Brain pericyte (primary cell): ENCODE results near the gene ICE2.
"Not testable (repeated sequence)": the region's sequence is repeated elsewhere in the genome, so short reads cannot be mapped to it uniquely, and the experiment has no call there.

Experiments used
- DNase-seq: peaks from one replicate; pipeline ENCODE4 v3.0.0-alpha.2; 2012; ENCODE audit warnings: low read depth, low spot score

Gene ICE2

DNA sequence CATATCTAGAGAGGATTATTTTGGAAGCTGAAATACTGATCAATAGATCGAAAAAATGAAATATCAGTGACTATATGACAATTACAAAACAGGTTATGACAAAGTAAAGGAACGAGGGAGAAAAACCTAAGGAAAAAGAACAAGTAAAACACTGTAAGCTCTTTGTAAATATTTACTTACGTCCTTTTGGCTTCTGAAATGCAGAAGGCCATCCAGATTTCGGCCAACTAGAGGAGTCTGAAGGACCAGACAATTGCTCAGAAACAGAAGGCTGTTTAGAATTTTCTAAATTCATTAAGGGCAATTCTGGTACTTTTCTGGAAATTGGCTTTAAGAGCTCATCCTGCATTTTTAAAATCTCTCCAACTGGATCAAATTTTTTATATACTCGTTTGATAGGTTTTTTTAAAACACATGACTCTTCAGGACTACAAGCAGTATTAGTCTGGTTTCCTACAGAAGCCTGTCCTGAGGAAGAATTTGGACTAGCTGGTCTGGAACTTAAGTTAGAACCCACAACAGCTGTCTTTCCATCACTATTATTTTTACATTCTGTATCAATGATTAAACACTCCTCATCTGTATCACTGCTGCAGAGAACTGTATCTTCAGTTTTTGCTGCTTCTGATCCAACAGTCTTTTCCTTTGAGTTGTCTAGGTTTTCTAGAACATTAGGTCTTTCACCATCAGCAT lies 30.1 kb downstream of the ICE2 start:
- no peak for DNase-seq

DNA sequence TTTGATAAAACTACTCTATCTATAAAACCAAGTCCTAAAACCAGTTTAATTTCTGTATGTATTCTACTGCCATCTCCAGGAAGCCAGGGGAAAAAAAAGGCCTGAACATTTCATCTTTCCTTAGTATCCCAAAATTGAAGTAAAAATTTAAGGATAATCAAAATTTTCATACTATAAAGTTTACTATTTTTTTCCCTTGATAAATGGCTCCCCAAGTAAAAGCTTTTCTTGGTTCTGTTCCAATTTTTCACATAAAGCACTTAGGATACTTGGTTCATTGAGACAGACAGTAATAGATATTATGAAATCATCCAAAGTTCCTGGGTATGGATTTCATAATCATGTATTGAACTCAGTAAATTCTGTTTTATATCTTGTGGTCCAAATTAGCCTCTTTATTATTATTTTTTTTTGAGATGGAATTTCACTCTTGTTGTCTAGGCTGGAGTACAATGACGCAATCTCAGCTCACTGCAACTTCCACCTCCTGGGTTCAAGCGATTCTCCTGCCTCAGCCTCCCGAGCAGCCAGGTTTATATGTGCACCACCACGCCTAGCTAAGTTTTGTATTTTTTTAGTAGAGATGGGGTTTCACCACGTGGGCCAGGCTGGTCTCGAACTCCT lies 34.5 kb downstream of the ICE2 start:
- no peak for DNase-seq

DNA sequence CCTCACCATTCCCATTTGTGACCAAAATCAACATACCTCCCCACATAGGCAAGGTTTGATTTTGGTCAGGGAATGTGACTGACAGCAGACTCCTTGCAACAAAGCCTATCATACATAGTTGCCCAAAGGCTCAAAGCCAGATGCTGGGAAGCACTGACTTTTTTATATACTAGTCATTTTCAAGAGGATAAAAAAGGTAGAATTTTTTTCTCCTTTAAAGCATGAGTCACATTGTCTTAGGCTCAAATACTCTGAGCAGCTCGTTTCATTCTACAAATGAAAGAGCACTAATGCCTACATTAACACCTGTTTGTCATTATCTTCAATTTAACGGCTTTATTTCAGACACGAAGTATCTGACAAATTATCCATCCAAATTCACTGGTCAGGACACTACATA lies 36.2 kb downstream of the ICE2 start:
- no peak for DNase-seq

DNA sequence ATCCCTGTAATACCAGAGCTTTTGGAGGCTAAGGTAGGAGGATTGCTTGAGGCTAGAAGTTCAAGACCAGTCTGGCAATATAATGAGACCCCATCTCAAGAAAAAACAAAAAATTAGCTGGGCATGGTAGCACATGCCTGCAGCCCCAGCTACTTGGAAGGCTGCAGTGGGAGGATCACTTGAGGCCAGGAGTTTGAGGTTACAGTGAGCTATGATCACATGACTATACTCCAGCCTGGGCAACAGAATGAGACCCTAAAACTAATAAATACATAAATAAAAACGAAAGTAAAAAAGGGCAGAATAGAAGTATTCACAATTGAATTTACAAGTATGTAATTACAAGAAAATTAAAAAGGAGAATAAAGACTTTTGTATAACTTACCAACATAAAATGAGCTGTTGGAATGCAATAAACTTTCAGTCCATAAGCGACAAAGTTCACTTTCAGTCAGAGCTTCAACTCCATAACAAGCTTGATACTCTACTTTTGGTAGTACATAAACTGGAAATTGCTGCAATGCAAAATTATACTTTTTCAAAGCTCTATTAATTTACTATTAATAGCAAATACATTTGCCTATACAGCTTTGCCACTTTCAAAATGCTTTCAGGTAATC lies 36.8 kb downstream of the ICE2 start:
- DNase-seq = no peak

DNA sequence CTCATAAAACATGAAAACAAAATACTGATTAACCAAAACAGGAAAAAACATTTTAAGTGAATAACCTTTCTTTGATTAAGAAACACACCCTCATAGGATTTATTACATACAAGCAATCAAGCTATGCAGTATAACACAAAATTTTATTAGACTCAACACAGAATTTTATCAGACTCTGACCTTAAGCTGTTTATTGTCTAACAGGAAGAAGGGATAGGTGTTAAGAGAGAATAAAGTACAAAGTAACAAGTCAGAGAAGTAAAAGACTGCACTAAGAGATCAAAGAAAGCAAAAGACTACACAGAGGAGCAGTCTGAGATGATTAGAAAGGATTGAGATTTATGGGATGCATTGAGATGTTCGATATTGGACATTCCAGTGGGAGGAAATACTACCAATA lies 37.6 kb downstream of the ICE2 start:
- DNase-seq = no peak

DNA sequence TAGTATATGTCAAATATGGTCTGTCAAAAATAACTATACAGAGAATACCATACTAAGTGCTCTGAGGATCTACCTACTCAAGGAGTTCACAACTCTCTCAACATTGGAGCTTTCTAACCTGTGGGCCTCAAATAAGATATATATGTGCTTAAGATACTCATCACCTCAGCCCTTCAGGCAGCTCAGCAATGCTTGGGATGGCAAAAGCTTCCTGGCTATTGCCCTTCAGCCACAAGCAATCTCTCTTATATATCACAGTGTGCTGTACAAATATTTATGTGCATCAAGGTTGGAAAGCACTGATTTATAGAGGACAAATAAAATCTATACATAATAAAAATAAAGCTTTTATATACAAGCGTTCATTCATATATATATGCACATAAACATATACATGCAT lies 40.3 kb downstream of the ICE2 start:
- DNase-seq = no peak

DNA sequence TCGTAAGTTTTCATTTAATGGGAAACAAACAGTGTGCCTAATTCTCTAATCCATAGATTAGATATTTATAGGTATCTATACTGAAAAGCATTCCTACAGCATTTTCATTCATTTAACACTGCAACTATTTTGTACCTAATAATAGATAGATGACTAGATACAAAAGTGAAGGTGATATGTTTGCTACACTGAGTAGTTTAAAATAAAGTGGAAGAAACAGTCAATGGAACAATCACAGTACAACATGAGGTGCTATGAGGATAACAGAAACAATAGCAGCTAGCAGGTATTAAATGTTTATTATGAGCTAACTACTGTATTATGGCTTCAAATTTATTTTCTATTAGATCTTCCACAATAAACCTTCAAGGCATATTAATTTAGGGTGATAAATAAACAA lies 50.0 kb downstream of the ICE2 start:
- DNase-seq = no peak

DNA sequence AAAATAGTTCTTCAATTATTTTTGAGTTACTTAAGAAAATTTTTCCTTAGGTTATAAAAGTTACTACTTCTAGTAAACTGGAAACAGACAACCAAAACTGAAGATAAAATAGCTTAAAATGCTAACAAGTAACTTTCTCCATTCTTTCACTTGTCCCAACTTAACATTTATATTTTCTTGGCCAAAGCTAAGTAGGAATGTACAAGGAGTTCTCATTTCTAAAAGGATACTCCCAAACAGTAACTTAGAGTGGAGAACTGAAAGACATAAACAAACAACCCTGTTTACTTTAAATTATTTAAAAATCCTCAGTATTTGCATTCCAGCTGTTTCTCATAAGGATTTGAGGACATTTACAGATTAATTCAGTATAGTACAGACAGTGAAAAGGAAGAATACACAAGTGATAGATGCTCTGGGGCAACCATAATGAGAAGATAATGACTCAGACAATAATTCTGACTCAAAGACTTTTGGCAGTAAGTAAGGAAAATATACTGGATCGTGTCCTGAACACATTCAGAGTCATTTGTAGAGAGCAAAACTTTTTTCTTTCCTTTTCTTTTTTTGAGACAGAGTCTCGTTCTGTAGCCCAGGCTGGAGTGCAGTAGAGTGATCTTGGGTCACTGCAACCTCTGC lies 52.0 kb downstream of the ICE2 start:
- no peak for DNase-seq

DNA sequence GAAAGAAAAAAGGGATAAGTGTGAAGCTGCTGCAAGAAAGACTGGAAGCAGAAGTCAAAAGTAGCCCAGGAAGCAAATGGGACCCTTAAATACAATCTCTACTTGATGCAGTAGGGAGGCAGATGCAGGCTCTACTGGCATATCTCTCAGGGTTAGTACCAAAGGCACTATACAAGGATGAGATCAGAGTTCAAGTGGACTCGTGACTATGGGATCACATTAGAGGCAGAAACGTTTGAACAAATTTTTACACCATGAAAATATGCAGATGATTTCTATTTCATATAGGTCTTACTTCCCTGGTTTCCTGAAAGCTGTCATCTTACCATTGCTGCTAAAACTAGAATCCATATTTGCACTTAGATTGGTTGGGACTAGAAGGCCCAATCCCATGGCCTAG lies 53.5 kb downstream of the ICE2 start:
- DNase-seq = no peak

DNA sequence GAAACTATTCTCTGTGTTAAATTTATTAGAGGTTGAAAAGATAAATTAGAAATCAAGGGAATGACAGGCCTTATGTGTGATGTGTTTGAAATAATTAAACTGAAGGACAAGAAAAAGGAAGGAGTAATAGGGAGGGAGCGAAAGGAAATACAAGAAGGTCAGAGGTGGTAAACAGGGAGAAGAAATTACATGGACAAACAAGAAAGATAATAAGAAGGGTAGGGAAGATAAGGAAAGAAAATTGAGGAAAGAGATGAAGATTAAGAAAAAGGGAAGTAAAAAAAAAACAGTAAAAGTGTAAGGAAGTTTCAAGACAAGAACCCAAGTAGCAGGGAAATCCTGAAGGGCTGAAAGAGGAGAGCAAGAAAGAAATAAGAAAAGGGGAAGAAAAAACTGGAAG lies 54.9 kb downstream of the ICE2 start:
- no peak for DNase-seq

DNA sequence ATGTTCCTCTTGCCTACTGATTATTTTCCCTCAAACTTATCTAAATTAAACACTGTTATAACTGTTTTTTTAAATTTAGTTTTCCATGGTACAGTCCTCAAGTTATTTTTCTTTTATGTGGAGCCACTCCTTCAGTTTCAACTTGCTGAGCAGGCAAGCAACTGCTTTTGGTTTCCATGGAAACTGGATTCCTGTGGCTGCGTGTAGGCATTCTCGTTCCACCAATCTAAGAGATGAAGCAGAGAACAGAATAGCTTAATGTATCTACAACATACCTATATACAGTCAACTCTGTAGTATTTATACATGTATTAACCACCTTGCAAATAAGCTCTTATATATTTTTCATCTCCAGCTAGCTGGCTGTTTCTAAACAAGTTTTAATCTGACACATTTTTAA lies 55.4 kb downstream of the ICE2 start:
- no peak for DNase-seq

DNA sequence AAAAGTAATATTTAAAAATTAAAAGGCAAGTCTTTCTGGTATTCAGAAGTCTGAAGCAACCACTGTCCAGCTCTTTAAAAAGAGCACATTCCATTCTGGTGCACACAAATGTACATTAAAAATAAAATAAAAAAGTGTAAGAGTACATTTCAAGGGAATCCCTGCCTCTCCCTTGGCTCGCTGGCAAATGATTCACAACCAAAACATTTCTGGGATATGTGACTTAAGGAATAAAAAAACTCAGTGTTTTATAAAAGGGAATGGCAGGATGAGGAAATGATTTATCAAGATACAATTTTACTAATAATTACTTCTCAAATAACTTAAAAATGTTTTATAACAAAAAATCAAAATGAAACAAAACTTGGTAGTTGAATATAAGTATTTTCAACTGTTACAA lies 57.4 kb downstream of the ICE2 start:
- no peak for DNase-seq

DNA sequence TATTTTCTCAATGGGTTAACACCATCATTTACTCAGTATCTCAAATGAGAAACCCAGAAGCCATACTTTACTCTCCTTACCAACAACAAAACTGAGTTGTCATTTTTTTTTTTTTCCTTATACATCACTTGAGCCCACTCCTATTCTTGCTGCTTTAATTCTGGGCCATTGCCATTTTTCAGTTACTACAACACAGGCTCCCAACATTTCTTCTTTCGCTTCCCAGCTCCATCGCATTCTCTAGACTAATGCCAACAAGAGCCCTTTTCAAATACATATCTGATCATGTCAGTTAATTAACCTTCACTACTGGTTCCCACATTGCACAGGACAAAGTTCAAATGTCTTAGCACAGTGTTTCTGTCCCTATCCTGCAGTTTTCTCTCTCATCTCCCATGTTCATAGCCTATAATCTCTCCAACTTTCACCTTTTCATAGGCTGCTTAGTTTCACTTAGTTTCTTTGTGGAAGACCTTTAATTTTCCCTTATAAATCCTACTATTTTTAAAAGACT lies 58.7 kb downstream of the ICE2 start:
- DNase-seq = no peak

DNA sequence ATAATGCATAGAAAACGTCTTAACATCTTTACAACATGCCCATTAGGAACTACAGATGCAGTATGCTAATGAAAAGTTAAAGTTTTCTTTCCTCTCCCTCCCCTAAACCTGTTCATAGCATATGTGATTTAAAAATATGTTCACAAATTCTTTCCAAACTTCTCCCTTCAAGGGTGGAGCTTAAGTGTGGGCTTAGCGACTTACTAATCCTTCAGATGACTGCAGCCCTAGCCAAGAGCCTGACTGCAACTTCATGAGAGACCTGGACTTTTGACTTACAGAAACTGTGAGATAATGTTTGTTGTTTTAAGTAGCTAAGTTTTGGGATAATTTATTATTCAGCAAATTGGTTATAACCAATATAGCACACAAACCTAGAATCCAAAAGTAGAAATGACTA lies 59.2 kb downstream of the ICE2 start:
- DNase-seq = no peak

DNA sequence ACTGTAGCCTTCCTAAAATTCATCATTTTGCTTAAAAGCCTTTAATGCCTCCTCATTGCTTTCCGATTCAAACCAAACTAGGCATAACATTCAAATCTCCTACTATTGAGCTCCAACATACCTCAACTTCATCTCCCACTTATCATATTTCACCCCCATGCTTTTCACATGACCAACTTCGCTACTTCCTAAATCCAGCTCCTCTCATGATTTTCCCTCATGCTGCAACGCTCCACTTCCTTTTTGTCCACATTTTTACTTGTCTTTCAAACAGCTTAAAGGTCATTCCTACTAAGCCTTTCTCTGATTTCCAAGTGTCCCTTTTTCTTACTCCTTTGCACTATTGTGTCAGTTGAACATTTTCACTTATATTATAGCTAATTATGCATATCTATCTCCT lies 60.8 kb downstream of the ICE2 start:
- no peak for DNase-seq

DNA sequence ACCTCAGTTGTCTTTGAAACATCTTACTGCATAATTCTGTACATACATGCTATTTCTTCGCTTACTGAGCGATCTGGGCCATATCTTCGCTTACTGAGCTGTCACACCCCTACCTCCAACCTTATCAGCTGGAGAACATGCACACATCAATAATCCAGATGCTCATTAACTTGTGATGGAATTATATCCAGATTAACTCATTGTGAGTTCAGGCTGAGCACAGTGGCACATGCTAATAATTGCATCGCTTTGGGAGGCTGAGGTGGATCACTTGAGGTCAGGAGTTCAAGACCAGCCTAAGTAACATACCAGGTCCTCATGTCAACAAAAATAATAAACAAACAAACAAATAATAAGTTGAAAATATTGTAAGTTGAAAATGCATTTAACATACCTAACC lies 61.8 kb downstream of the ICE2 start:
- no peak for DNase-seq

DNA sequence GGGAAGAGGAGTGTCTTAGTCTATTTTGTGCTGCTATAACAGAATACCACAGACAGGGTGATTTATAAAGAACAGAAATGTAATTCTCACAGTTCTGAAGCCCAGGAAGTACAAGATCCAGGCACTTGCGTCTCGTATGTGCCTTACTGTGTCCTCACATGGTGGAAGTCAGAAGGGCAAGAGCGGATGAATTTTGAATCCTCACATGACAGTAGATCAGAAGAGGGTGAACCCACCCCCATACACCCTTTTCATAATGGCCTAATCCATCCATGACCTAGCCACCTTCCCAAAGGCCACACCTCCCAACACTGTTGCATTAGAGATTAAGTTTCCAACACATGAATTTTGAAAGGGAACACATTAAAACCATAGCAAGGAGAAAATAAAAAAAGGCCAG lies 62.5 kb downstream of the ICE2 start:
- no peak for DNase-seq

DNA sequence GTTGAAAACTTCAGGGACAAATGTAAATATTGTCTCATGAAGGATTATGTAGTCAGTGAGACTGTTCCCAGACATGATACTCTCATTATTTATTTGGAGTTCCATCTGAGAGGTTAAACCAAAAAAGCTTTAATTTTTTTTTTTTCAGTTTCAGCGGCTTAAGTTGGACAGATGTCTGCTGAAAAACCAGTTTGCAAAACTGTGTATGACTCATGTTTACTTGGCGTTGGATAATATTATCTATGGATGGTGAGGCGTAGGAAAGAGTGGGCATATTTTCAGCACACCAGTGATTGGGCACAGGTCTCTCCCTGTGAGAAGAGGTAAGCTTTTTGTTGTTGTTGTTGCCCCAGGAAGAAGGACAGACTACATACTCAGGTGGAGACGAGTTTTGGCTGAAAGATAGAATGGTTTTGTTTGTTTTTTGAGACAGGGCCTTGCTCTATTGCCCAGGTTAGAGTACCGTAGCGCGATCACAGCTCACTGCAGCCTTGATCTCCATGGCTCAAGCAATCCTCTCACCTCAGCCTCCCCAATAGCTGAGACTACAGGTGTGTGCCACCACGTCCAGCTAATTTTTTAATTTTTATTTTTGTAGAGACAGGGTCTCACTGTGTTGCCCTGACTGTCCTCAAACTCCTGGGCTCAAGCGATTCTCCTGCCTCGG lies 64.8 kb downstream of the ICE2 start:
- DNase-seq = no peak

DNA sequence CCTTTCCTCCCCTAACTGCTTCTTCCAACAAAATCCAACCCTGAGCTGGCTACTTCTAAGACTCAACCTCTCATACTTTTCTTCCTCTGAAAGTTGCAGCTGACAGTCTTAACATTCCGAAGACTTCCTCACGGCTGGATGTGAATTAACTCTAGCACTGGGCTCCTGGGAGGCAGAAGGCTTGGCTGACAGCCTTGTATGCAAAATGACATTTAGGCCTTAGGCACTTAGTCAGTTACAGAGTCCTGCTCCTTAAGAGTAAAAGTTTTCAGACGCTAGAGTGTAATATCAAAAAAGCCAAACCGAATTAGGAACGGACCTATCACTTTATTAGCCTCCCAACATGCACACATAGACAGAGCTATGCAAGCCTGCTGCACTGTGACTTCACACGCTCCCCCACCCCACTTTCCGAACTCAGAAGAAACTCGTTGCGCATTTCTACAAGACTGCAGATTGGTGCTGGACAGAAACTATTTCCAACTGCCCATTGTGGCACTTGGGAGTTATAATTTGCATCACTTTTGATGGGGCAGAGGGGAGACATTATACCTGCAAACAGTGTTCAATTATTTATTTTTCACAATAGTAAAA lies 65.6 kb downstream of the ICE2 start:
- no peak for DNase-seq

DNA sequence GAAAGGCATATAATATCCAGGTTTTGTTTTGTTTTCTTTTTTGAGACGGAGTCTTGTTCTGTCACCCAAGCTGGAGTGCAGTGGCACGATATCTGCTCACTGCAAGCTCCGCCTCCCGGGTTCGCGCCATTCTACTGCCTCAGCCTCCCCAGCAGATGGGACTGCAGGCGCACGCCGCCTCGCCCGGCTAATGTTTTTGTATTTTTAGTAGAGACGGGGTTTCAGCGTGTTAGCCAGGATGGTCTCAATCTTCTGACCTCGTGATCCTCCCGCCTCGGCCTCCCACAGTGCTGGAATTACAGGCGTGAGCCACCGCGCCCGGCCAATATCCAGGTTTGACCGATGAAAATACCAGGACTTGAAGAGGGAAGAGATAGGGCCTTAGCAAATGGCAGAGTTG lies 66.1 kb downstream of the ICE2 start:
- not testable (repeated sequence) for DNase-seq

DNA sequence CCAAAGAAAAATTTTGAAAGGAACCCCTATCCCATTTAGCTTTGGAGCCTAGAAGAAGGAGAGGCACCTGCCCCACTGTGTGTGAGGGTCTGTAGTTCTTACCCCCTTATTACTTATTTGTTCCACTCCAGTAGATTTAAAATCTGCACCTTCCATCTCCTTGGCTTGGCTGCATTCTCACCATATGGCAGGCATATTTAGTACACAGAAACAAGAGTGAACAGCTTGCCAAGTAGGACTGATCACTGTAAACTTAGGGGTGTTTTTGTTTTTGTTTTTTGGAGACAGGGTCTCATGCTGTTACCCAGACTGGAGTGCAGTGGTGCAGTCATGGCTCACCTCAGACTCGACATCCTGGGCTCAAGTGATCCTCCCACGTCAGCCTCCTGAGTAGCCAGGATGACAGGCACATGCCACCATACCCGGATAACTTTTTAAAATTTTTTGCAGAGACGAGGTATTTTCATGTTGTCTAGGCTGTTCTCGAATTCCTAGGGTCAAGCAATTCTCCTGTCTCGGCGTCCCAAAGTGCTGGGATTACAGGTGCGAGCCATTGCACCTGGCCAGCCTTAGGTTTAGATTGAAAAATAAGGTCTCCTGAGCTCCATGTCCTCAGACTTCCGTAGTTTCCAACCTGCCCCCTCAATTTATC lies 67.0 kb downstream of the ICE2 start:
- DNase-seq = no peak
